22Rv1 (cell line): ENCODE measurements around the gene ITFG1.

Experiments used
- ZFX ChIP-seq: fragments of 450-650 bp; IDR thresholded peaks from 2 replicates; pipeline ENCODE4 v1.6.1; 2017; ENCODE audit warnings: antibody characterized with exemption, borderline replicate concordance
- TF ChIP-seq, protein P1 (sequence below): fragments of 450-650 bp; IDR thresholded peaks from 2 replicates; pipeline ENCODE4 v1.5.1; 2017; ENCODE audit warnings: mild to moderate bottlenecking

DNA sequence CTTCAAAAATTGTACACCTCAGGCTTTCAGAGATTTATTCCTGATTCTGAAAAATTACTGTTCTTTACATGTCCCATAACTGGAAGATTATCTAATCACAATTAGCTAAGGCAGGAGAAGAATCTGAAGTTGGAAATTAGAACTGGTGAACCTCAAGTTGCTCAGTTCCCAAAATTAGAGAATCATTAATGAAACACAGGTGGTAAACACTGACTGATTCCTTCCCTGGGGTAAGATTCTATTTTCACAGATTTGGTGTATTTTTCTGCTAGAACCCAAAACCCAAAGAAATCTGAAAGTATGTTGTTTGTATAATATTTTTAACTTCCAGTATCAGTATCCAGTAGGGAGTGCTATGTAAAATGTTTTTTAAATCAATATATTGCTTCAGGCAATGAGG, 26.0 kb upstream of the ITFG1 start:
- TF ChIP-seq, protein P1, sequence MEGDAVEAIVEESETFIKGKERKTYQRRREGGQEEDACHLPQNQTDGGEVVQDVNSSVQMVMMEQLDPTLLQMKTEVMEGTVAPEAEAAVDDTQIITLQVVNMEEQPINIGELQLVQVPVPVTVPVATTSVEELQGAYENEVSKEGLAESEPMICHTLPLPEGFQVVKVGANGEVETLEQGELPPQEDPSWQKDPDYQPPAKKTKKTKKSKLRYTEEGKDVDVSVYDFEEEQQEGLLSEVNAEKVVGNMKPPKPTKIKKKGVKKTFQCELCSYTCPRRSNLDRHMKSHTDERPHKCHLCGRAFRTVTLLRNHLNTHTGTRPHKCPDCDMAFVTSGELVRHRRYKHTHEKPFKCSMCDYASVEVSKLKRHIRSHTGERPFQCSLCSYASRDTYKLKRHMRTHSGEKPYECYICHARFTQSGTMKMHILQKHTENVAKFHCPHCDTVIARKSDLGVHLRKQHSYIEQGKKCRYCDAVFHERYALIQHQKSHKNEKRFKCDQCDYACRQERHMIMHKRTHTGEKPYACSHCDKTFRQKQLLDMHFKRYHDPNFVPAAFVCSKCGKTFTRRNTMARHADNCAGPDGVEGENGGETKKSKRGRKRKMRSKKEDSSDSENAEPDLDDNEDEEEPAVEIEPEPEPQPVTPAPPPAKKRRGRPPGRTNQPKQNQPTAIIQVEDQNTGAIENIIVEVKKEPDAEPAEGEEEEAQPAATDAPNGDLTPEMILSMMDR = no peak
- no peak for TF ChIP-seq ZFX
